GM19467 (cell line): Measurements from ENCODE around the gene RALGPS1.
"Not testable (repeated sequence)": the region's sequence is repeated elsewhere in the genome, so short reads cannot be mapped to it uniquely, and the experiment has no call there.

Experiments used
- ATAC-seq: cut with Tn5 transposase; IDR thresholded peaks from one replicate; pipeline ENCODE4 v1.9.1; 2021; ENCODE audit warnings: mild to moderate bottlenecking, moderate library complexity; ENCODE audit not compliant: unreplicated experiment

RALGPS1 gene

GRCh38 chr9:126985870-126986498, 71.4 kb downstream of the RALGPS1 start:
- no peak for ATAC-seq

DNA sequence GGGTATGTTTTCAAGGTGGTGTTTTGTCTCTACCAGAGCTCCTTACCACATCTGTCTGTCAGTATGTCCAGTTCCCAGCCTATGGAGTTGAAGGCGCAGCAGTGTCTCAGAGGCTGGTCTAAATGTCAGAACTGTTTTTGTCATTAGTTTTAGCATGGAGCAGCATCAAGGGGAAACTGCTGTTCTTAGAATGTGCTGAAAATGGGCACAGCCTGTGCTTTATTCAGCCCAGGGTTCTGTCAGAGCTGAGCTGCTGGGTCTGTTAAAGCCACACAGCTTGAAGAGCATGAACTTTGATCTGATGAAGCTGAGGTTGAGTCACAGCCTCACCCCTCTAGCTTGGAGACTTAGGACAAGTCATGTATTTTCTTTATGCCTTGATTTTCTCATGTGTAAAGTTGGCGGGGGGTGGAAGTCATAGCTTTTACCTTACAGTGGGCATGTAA, 71.9 kb downstream of the RALGPS1 start:
- ATAC-seq = no peak

DNA sequence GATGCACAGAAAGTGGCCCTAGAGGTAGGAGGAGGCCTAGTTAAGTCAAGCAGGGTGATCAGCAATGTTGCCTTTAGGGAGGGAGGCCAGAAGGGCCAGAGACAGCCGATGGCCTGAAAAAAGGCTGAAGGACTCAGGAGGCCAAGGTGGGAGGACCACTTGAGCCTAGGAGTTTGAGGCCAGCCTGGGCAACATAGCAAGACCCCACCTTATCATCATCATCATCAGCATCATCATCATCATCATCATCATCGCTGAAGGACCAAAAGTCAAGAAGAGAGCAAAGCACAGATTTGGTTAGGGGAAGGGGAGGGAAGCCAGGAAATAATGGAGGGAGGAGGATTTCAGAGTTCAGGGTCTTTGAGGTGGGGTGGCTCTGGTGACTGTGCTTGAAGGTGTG, 74.3 kb downstream of the RALGPS1 start:
- no peak for ATAC-seq

- ATAC-seq = no peak
These were observed 75.6 kb downstream of the RALGPS1 start for GRCh38 chr9:126989847-126990842.

DNA sequence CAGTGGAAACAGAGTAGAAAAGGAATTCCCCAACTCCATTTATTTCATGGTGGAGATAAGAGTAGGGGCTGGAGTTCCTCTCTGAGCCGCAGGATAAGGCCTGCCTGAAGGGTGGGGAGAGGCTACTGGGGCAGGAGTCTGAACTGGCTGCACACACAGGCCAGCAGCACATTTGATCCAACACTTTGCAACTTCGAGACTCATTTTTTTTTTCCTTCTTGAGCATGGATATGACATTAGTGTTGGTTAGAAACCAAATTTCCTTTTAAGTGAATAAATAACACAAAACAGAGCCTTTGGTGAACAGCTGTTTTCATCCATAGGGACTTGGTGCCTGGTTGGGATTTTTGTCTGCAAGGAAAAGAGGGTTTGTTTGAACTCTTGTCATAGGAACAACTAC, 76.6 kb downstream of the RALGPS1 start:
- ATAC-seq = no peak

DNA sequence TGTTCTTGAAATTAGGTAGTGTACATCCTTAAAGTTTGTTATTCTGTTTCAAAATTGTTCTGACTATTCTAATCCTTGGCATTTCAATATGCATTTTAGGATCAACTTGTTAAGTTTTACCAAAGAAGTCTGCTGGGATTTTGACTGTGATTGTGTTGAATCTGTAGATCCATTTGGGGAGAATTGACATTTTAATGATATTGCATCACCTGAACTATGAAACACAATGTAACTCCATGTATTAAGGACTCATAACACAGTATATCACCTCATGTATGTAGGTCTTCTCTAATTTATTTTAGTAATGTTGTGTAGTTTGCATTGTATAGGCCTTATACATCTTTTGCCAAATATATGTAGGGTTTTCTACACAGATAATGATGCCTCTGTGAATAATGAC, 77.8 kb downstream of the RALGPS1 start:
- ATAC-seq = no peak

- ATAC-seq = no peak
These were observed 84.9 kb downstream of the RALGPS1 start for GRCh38 chr9:126999315-127000068.

DNA sequence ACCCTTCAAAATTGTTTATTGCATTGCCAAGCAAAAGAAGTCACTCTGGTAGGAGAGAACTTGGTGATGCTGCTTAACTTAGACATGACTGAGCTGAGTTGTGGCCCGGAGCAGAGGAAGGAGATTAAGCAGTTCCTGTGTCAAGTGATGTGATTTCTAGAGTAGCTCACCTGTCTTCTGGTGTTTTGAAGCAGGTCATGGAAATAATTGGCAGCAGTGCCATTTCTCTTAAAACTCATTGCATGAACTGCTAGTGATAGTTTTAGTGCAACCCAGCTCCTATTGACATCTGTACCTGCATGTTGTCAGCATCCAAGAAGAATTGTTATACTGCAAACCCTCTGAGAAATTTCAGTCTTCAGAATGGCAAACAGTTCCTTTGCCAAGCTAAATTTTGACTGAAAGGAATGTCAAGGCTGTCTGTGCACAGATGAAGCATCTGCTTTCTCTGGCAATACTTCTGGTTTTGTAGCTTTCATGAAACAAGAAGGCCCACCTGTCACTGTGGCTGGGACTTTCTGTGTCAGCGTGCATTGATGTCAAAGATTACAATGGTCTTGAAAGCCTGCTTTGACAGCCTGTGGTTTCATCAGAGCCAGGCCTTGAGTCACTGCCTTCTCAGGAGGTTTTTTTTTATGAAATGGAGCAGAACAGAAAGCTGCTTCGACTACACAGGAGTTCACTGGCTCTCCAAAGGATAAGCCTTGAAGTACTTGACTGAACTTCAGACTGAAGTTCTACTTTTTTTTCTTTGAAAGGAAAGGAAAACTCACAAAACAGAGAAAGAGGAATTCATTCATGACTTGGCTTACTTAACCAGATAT, 90.6 kb downstream of the RALGPS1 start:
- peak; percentile 87 for ATAC-seq

DNA sequence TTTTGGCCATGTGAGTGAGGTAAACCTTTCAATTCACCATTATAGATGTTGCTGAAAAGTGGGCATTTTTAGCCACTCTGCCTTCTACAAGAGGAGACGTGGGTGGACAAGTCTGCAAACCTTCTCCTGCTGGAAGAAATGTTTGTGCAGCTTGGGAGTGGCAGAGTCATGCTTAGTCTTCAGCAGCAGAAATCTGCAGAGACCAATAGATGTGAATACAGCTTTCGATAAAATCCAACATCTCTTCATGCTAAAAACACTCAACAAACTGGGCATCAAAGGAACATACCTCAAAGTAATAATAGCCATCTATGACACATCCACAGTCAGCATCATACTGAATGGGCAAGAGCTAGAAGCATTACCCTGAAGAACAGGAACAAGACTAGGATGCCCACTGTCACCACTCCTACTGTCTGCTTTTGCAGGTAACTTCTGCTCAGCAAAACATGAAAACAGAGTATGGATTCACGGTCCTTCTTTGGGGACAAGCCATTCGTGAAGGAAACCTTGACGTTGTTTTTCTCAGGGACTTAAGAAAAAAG, 91.3 kb downstream of the RALGPS1 start:
- peak; percentile 13 for ATAC-seq

DNA sequence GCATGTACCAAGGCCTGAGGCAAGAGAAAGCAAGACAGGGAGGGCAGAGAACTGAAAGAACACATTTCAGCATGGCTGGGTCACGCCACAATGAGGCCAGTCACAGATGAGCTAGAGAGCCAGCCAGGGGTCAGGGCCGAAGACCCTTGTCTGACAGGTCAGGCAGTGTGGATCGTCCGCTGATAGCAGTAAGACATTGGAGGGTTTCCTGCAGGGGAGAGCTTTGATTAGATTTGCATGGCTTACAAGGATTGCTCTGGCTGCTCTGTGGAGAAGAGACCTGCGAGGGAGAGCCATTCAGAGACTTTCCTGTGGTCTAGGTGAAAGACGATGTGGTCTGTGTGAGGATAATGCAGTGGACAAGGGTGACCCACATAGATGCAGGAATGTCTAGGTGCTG, 93.1 kb downstream of the RALGPS1 start:
- ATAC-seq = no peak

- no peak for ATAC-seq
These were observed 93.5 kb downstream of the RALGPS1 start for GRCh38 chr9:127008076-127008475.

DNA sequence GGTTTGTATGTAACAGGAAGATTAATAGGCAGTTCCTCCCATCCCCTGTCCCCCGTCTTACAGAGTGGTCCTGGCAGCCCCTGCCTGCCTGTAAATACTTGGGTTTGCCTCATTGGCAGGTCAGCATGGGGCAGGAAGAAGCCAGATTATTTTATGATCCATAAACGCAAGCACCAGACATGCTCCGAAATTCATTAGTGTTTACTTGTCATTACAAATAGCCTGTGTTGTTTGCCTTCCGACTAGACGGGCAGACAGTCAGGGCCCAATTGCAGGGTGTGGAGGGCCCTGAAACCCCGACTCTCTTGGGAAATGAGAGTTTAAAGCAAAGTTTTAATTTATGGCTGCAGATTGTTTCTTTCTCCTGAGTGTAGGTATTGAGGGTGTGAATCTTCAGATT, 97.2 kb downstream of the RALGPS1 start:
- no peak for ATAC-seq

- ATAC-seq = no peak
These were observed 97.7 kb downstream of the RALGPS1 start for GRCh38 chr9:127012250-127012649.

DNA sequence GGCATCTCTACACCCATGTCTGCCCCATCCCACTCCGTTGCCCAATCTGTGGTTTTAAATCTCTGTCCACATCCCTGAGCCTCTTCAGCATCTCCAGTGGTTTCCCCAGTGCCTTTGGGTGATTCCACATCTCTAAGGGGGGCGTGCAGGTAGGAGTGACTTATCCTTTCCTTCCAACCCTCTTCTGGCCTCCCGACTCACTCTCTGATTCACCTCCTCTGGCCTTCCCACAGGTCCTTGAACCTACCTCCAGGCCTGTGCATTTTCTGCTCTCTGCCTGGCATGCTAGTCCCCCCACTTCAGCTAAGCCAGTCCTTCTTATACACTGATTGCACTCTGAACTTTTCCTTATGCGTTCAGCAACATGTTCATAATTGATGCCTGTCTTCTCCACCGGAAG, 99.0 kb downstream of the RALGPS1 start:
- ATAC-seq = no peak

DNA sequence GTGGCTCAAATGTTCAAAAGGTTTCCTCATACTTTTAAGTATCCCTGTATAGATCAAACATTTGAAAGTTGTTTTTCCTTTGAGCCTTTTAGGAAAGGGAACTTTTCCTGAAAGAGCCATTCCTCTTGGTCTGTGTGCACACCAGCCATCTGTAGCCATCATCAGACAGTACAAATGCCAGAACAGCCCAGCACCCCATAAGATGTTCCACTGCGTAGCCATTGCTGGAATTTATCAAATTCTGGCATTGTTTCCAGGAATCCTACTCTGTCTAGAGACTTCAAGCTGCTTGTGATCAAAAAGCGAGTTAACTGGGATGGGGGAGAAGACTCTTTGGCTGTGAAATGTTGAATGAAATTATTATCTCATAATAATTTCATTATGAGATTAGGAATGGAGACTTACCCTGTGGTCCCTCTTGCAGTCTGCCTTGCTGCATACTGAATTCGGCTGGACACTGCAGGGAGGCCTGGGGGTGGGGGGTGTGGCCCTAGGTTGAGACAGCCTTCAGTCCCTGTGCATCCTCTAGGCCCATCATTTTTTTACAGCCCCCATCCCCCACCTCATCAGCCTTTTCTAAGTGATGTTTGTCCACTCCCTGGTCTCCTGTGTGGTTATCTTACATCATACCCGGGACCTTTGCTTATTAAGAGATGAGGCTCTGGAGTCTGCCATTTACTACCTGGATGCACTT, 99.8 kb downstream of the RALGPS1 start:
- no peak for ATAC-seq

- no peak for ATAC-seq
These were observed 100.4 kb downstream of the RALGPS1 start for GRCh38 chr9:127014910-127015540.

- ATAC-seq = no peak
These were observed 101.4 kb downstream of the RALGPS1 start for GRCh38 chr9:127015921-127016512.

DNA sequence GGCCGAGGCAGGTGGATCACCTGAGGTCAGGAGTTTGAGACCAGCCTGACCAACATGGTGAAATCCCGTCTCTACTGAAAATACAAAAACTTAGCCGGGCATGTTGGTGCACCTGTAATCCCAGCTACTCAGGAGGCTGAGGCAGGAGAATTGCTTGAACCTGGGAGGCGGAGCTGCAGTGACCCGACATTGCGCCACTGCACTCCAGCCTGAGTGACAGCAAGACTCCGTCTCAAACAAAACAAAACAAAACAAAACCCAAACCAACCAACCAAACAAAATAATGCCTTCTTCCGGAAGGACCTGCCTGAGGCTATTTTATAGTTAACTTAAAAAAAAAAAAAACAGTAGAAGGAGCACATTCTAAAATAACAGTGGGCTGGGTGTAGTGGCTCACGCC, 103.4 kb downstream of the RALGPS1 start:
- ATAC-seq = not testable (repeated sequence)

DNA sequence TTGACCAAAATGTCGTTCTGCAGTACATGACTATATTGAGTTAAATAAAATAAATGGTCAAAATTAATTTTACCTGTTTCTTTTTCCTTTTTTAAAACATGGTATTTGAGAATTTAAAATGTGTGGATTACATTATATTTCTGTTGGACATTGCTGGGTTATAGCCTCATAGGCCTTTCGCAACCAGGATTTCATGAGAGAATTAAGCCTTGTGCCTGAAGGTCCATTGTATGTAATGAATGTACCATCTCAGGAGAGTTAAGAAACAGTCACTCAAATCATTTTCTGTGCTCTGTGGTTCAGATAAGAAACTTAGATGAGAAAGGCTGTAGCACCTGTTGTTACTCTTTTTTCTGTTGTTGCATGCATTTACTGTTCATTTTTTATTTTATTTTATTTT, 104.4 kb downstream of the RALGPS1 start:
- ATAC-seq = no peak
